Loucy (cell line): Measurements from ENCODE around the gene GPRIN1.

Experiments used
- H2AFZ ChIP-seq: fragments of 200-600 bp; sonication (generic); 2 replicates; pipeline ENCODE4 v1.6.0; 2016; ENCODE audit warnings: antibody characterized with exemption, mild to moderate bottlenecking, low read length, moderate library complexity
- H3F3A ChIP-seq: fragments of 200-600 bp; 2 replicates; pipeline ENCODE4 v1.6.0; 2016; ENCODE audit warnings: antibody characterized with exemption, low read depth, mild to moderate bottlenecking
- H3K27me3 ChIP-seq: fragments of 200-600 bp; sonication (generic); 2 replicates; pipeline ENCODE4 v1.6.1; 2014; ENCODE audit warnings: low read length, mild to moderate bottlenecking; ENCODE audit not compliant: insufficient read depth, poor library complexity, severe bottlenecking
- H3K36me3 ChIP-seq: fragments of 200-600 bp; sonication (generic); 2 replicates; pipeline ENCODE4 v1.6.1; 2016; ENCODE audit warnings: low read length; ENCODE audit not compliant: insufficient read depth
- H3K4me1 ChIP-seq: fragments of 200-600 bp; sonication (generic); 2 replicates; pipeline ENCODE4 v1.5.1; 2014; ENCODE audit warnings: low read length, mild to moderate bottlenecking; ENCODE audit not compliant: insufficient read depth, poor library complexity, severe bottlenecking
- H3K4me2 ChIP-seq: fragments of 200-600 bp; sonication (generic); 2 replicates; pipeline ENCODE4 v1.6.0; 2014; ENCODE audit warnings: antibody characterized with exemption, low read length, low read depth, mild to moderate bottlenecking; ENCODE audit not compliant: poor library complexity, severe bottlenecking
- H3K4me3 ChIP-seq: fragments of 200-600 bp; sonication (generic); 2 replicates; pipeline ENCODE4 v1.5.1; 2014; ENCODE audit warnings: low read length, mild to moderate bottlenecking, mixed read lengths; ENCODE audit not compliant: poor library complexity, severe bottlenecking
- H3K79me2 ChIP-seq: fragments of 200-600 bp; sonication (generic); 2 replicates; pipeline ENCODE4 v1.6.1; 2014; ENCODE audit warnings: low read length; ENCODE audit not compliant: insufficient read depth
- H3K9ac ChIP-seq: fragments of 200-600 bp; sonication (generic); 2 replicates; pipeline ENCODE4 v1.6.0; 2014; ENCODE audit warnings: mild to moderate bottlenecking, low read depth, low read length, moderate library complexity; ENCODE audit not compliant: poor library complexity, severe bottlenecking
- H3K9me2 ChIP-seq: fragments of 200-600 bp; sonication (generic); replicated peaks from 2 replicates; pipeline ENCODE4 v1.6.1; 2016; ENCODE audit warnings: low read depth, low read length, mixed read lengths
- H3K9me3 ChIP-seq: fragments of 200-600 bp; sonication (generic); 2 replicates; pipeline ENCODE4 v1.6.1; 2014; ENCODE audit warnings: mild to moderate bottlenecking, antibody characterized with exemption, low read length, low read depth; ENCODE audit not compliant: insufficient read depth
- H4K20me1 ChIP-seq: fragments of 200-600 bp; sonication (generic); 2 replicates; pipeline ENCODE4 v1.6.0; 2014; ENCODE audit warnings: antibody characterized with exemption, low read length, mild to moderate bottlenecking; ENCODE audit not compliant: insufficient read depth, poor library complexity, severe bottlenecking
- EZH2phosphoT487 ChIP-seq: fragments of 200-600 bp; IDR thresholded peaks from 2 replicates; pipeline ENCODE4 v1.6.1; 2018; ENCODE audit warnings: antibody characterized with exemption, mild to moderate bottlenecking, moderate library complexity, borderline replicate concordance
- TF ChIP-seq, protein P1 (sequence below): fragments of 200-600 bp; sonication (generic); conservative IDR thresholded peaks from 2 replicates; pipeline ENCODE4 v1.5.1; 2014; ENCODE audit warnings: mild to moderate bottlenecking, antibody characterized with exemption, low read length

The GPRIN1 gene

DNA sequence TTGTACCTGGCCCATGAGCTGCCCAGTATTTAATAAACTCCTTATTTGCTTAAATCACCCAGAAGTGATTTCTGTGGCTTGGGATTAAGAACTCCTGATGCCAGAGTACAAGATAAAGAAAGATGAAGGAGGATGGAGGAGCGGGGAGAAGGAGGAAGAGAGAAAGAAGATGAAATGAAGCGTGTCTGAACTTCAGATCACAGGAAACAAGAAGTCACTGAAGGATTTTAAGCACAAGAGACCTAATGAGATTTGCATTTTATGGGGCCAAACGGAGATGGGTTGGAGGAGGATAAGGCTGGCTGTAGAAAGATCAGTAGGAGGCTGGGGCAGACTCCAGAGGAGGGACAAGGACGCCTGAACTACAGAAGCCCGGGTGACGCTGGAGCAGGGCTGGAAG lies 23.6 kb upstream of the GPRIN1 start:
- no peak overlapping the region for H2AFZ ChIP-seq
- TF ChIP-seq, protein P1, sequence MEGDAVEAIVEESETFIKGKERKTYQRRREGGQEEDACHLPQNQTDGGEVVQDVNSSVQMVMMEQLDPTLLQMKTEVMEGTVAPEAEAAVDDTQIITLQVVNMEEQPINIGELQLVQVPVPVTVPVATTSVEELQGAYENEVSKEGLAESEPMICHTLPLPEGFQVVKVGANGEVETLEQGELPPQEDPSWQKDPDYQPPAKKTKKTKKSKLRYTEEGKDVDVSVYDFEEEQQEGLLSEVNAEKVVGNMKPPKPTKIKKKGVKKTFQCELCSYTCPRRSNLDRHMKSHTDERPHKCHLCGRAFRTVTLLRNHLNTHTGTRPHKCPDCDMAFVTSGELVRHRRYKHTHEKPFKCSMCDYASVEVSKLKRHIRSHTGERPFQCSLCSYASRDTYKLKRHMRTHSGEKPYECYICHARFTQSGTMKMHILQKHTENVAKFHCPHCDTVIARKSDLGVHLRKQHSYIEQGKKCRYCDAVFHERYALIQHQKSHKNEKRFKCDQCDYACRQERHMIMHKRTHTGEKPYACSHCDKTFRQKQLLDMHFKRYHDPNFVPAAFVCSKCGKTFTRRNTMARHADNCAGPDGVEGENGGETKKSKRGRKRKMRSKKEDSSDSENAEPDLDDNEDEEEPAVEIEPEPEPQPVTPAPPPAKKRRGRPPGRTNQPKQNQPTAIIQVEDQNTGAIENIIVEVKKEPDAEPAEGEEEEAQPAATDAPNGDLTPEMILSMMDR: no peak
- no peak for TF ChIP-seq EZH2phosphoT487

DNA sequence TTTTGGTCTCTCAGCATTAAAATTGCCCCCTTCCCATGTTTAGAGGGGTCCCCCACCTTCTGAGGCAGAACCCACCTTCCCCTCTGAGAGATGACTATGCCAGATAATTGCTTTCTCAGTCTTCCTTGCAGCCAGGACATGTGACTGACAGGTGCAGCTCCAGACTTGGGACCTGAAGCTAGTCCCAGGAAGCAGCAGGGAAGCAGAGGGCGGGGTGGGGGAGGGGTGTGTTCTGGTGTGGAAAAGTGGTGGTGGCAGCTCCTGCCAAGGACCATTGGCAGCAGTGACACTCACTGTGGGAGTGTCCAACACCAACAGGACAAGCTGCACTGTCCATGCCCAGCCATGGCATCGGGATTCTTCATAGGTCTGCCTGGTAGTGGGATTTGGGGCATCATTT lies 22.8 kb upstream of the GPRIN1 start:
- Histone ChIP-seq H3K36me3 (no peaks in the 10 kb centered on the region), H3K4me1 (no peaks in the 10 kb centered on the region), H3K4me2 (no peak overlapping the region), H3K9ac (no peak overlapping the region), H4K20me1 (no peaks in the 10 kb centered on the region), H3K27me3 (no peaks in the 10 kb centered on the region), H3K9me3 (no peaks in the 10 kb centered on the region), H2AFZ (no peak overlapping the region), H3K4me3 (no peak overlapping the region), H3K79me2 (no peaks in the 10 kb centered on the region), H3K9me2 (no peaks in the 10 kb centered on the region), H3F3A (no peaks in the 10 kb centered on the region)
- no peak for TF ChIP-seq EZH2phosphoT487
- TF ChIP-seq, protein P1: no peak

More for the DNA sequence above, 23.6 kb upstream of the GPRIN1 start:
- H3K4me3 ChIP-seq: no peak overlapping the region
- no peaks in the 10 kb centered on the region for H3K4me1 ChIP-seq
- no peaks in the 10 kb centered on the region for H3K9me2 ChIP-seq
- no peak overlapping the region for H3K4me2 ChIP-seq
- H3K79me2 ChIP-seq: no peaks in the 10 kb centered on the region
- no peaks in the 10 kb centered on the region for H3K36me3 ChIP-seq
- no peaks in the 10 kb centered on the region for H3K27me3 ChIP-seq
- H3F3A ChIP-seq: no peaks in the 10 kb centered on the region
- no peaks in the 10 kb centered on the region for H4K20me1 ChIP-seq
- no peaks in the 10 kb centered on the region for H3K9me3 ChIP-seq
- no peak overlapping the region for H3K9ac ChIP-seq

DNA sequence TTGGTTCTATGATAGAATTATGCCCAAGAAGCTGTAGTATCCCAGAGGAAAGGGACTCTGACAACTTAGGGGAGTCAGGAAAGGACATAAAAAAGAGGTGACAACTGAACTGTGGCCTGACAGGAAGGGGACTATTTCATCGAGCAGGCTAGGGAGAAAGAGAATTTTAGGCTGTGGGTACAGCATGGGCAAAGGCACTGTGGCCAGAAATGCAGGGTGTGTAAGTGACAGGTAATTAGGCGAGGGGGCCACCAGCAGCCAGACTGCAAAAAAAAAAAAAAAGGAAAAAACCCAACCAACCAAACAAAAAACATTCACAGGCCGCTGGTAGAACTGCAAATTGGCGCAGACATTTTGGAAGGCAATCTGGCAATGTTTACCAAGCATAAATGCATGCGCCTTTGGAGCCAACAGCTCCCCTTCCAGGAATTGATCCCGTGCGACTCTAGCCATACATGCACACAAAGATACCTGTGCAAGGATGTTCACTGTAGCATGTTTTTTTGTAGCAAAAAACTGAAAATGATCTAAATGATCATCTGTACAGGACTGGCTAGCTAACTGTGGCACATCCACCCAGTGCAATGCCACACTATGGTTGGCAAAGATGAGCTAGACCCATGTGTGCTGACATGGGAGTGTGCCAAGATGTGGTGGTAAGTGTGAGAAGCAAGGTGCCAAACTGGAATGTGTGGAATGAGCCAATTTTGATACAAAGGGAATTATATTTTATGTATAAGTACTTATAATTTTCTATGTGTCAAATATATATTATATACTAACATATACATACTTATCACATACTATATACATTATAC lies 21.6 kb upstream of the GPRIN1 start:
- Histone ChIP-seq H3K79me2 (no peaks in the 10 kb centered on the region), H3K4me1 (no peaks in the 10 kb centered on the region), H2AFZ (no peak overlapping the region), H3K9me2 (no peaks in the 10 kb centered on the region), H3K9ac (no peak overlapping the region), H3K4me2 (no peak overlapping the region), H3K4me3 (no peak overlapping the region), H3K27me3 (no peaks in the 10 kb centered on the region), H3K36me3 (no peaks in the 10 kb centered on the region), H3K9me3 (no peaks in the 10 kb centered on the region), H3F3A (no peaks in the 10 kb centered on the region), H4K20me1 (no peaks in the 10 kb centered on the region)
- no peak for TF ChIP-seq EZH2phosphoT487
- TF ChIP-seq, protein P1: no peak
